Aorta (tissue), 5 donors: Measurements from ENCODE around the gene PUM1. TPM values are rescaled to one million over a fixed set of nuclear protein-coding genes. Genes with fewer than 3 reads are reported as not detected.
"Not testable (repeated sequence)": the region's sequence is repeated elsewhere in the genome, so short reads cannot be mapped to it uniquely, and the experiment has no call there.

Experiments used
- ATAC-seq: fragments of 200-7000 bp; cut with Tn5 transposase; one replicate; pipeline ENCODE4 v1.9.1; 2022; ENCODE audit warnings: moderate library complexity; ENCODE audit not compliant: low FRiP score
- DNase-seq, 2 donors: peaks; one replicate each; pipeline ENCODE4 v3.0.0-alpha.2; 2020
- H3K27ac ChIP-seq, 2 donors: one replicate each; pipeline ENCODE4 v1.5.1; 2013; ENCODE audit warnings: low read length in 2 of 2, mild to moderate bottlenecking in 2 of 2, moderate library complexity in 2 of 2, control low read depth in 1 of 2, inconsistent platforms in 1 of 2, low read depth in 1 of 2
- H3K27me3 ChIP-seq, 2 donors: one replicate each; pipeline ENCODE4 v1.6.1; 2013; ENCODE audit warnings: control low read depth in 1 of 2, low read length in 1 of 2, mild to moderate bottlenecking in 1 of 2, moderate library complexity in 1 of 2; ENCODE audit not compliant: insufficient read depth in 2 of 2, control insufficient read depth in 1 of 2
- H3K36me3 ChIP-seq, 2 donors: one replicate each; pipeline ENCODE4 v1.6.1; 2013; ENCODE audit warnings: control low read depth in 1 of 2, low read length in 1 of 2, mild to moderate bottlenecking in 1 of 2; ENCODE audit not compliant: insufficient read depth in 2 of 2, control insufficient read depth in 1 of 2
- H3K4me1 ChIP-seq, 2 donors: one replicate each; pipeline ENCODE4 v1.6.1; 2013; ENCODE audit warnings: low read length in 2 of 2, control low read depth in 1 of 2, mild to moderate bottlenecking in 1 of 2, moderate library complexity in 1 of 2; ENCODE audit not compliant: insufficient read depth in 2 of 2, control insufficient read depth in 1 of 2
- H3K4me3 ChIP-seq, 2 donors: one replicate each; pipeline ENCODE4 v1.5.1; 2013; ENCODE audit warnings: low read length in 2 of 2, control low read depth in 1 of 2, mild to moderate bottlenecking in 1 of 2
- H3K9me3 ChIP-seq: one replicate; pipeline ENCODE4 v1.6.1; 2013; ENCODE audit warnings: mild to moderate bottlenecking, low read length; ENCODE audit not compliant: control insufficient read depth
- WGBS, 2 donors: extraction: QIAGEN DNeasy Blood & Tissue Kit; methylation state at CpG; one replicate each; pipeline ENCODE4 v1.1.7; 2013; 5-methylcytosine and 5-hydroxymethylcytosine counted together
- intact Hi-C, 2 donors: fragments of 100-400 bp; cut with DNase I; formaldehyde crosslinking; loops; one replicate each; pipeline versions ENCODE4 v1.14.2 to v1.15.0; 2022
- polyA plus RNA-seq, 2 donors: library from polyadenylated mRNA; stranded (reverse); fragments of 200-250 nt; gene quantifications; one replicate each; pipeline ENCODE4 v1.2.3, GENCODE V29; 2013
- total RNA-seq, 2 donors: library from RNA; stranded (reverse); fragmentation: NEBNext Ultra II Directional; extraction: Animal tissue kit (Norgen Biotek cat#: 25700); gene quantifications; one replicate each; pipeline ENCODE4 v1.2.1, GENCODE V29; 2021
- donor health status: healthy with polysubstance abuse.
- donor health status: Bipolar disorder and iron deficiency.
- donor health status: DM: no; HTN: no; CAD: no.
- donor health status: DM: no; HTN: no; CAD: no.
- donor health status: DM: yes; HTN: yes; CAD: no.

PUM1 gene
- total and polyA plus RNA-seq, 4 donors, result 13.1 to 120 (median 63.2) TPM

- ATAC-seq (no peak), DNase-seq (no peak)
- peaks cover 0 to 3% of the 10 kb centered on the region in 2 donors for H3K4me1 ChIP-seq
- 71 to 73% methylated on average over 6 of the region's 6 CpGs for WGBS, 2 donors
- no peak overlapping the region for H3K27ac ChIP-seq
- no peaks in the 10 kb centered on the region for H3K9me3 ChIP-seq
- H3K36me3 ChIP-seq, result no peaks in the 10 kb centered on the region
- H3K27me3 ChIP-seq, result no peaks in the 10 kb centered on the region
- no peak overlapping the region for H3K4me3 ChIP-seq
- intact Hi-C loops, result no loop called here
These were observed 102.7 kb downstream of the PUM1 start for GRCh38 chr1:30962609-30963508.

DNA sequence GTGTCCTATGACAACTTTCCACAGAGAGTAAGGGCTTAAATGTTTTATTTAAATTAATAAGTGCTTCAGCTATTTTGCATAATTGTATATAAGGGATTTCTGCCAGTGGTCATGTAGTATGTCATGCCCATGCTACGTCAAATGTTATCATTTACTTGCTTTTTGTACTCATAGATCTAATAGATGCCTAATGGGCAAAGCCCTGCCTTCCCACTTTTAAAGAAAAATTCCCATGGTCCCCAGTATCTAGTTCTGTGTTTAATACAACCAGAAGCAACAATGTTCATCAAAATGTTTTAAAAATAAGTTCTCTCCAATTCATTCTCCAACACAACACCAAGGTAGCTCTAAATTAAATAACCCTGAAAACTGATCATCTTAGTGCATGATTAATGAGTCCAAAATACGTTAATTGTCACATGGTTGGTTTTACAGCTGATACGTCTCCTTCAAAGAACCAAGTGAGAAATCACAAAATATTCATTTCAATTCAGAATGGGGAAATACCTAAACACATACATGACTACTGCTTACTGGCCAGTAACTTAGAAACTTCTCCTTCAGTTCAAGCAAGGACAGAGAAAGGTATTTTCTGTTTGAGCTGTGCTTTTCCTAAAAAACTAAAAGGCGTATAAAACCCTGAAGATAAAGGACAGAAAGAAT, 107.8 kb downstream of the PUM1 start:
- Histone ChIP-seq H3K4me3 (no peak overlapping the region), H3K36me3 (peaks cover 0 to 4% of the 10 kb centered on the region in 2 donors), H3K9me3 (no peaks in the 10 kb centered on the region), H3K27ac (no peak overlapping the region), H3K27me3 (no peaks in the 10 kb centered on the region), H3K4me1 (no peaks in the 10 kb centered on the region)
- no peak for DNase-seq
- intact Hi-C loops, result no loop called here
- ATAC-seq, result no peak
- 83 to 87% methylated on average over 4 of the region's 4 CpGs for WGBS, 2 donors

DNA sequence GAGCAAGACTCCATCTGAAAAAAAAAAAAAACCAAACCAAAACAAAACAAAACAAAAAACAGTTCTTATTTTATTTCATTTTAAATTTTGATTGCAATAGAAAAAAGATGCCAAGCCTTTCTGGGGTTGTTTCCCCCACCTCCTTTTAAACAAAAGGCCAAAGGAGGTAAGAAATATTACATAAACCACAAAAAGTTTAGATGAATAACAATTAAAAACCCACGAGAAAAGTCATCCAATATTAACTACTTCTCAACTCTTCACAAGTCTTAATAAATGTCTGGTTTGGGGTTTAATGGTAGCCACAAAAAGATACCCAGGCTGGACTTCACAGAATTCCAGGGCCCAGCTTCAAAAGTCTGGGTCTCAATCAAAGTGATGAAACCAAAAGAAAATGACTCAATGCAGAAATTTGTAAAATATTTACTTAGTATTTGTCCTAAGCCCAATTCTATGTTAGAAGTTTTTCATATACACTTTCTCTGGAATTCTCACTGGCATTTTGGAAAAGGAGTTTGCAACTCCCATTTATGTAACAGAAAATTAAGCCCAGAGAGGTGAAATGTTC, 110.0 kb downstream of the PUM1 start:
- Histone ChIP-seq H3K27me3 (no peaks in the 10 kb centered on the region), H3K4me1 (no peaks in the 10 kb centered on the region), H3K36me3 (peaks cover 0 to 6% of the 10 kb centered on the region in 2 donors), H3K4me3 (no peak overlapping the region), H3K27ac (no peak overlapping the region), H3K9me3 (no peaks in the 10 kb centered on the region)
- ATAC-seq (no peak), DNase-seq (no peak)
- intact Hi-C loops, result no loop called here
- 10 to 38% methylated on average over 1 of the region's 1 CpG for WGBS, 2 donors

DNA sequence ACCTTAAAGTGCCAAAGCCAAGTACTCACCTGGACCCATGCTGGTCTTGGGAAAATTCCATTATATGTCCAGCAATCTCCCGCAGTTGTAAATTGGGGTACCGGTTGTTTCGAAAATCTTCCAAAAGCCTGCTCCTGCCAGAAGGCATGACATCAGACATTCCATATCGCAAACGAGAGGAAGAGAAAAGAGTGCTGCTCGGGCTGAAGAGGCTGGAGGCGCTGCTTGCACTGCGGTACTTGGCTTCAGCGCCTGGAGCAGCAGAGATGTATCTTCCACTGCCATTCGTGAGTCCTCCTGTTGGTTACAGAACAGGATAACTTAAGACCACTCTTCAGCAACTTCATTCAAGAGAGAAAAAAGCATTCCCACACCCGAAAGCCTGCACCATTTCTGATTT, 111.8 kb downstream of the PUM1 start:
- 77% methylated on average over 11 of the region's 11 CpGs for WGBS, 2 donors
- Histone ChIP-seq H3K9me3 (no peaks in the 10 kb centered on the region), H3K4me1 (no peaks in the 10 kb centered on the region), H3K4me3 (no peak overlapping the region), H3K27me3 (no peaks in the 10 kb centered on the region), H3K27ac (no peak overlapping the region), H3K36me3 (peaks cover 5 to 7% of the 10 kb centered on the region in 2 donors)
- ATAC-seq, result no peak
- intact Hi-C loops, result no loop called here
- DNase-seq, result no peak

GRCh38 chr1:30952098-30952497, 113.4 kb downstream of the PUM1 start:
- ATAC-seq, result no peak
- Histone ChIP-seq H3K27me3 (no peaks in the 10 kb centered on the region), H3K4me1 (no peaks in the 10 kb centered on the region), H3K36me3 (peaks cover 7 to 10% of the 10 kb centered on the region in 2 donors), H3K4me3 (no peak overlapping the region), H3K9me3 (no peaks in the 10 kb centered on the region), H3K27ac (no peak overlapping the region)
- no peak for DNase-seq
- intact Hi-C loops, result no loop called here
- WGBS, 2 donors, result 91% methylated on average over 5 of the region's 5 CpGs

- no peaks in the 10 kb centered on the region for H3K27me3 ChIP-seq
- H3K4me1 ChIP-seq, result no peaks in the 10 kb centered on the region
- H3K36me3 ChIP-seq, result peaks cover 7 to 10% of the 10 kb centered on the region in 2 donors
- no peak for DNase-seq
- no peak overlapping the region for H3K4me3 ChIP-seq
- intact Hi-C loops, result no loop called here
- no peaks in the 10 kb centered on the region for H3K9me3 ChIP-seq
- H3K27ac ChIP-seq, result no peak overlapping the region
- ATAC-seq, result no peak
- 88 to 90% methylated on average over 5 of the region's 5 CpGs for WGBS, 2 donors
These were observed 114.8 kb downstream of the PUM1 start for GRCh38 chr1:30950700-30951099.

DNA sequence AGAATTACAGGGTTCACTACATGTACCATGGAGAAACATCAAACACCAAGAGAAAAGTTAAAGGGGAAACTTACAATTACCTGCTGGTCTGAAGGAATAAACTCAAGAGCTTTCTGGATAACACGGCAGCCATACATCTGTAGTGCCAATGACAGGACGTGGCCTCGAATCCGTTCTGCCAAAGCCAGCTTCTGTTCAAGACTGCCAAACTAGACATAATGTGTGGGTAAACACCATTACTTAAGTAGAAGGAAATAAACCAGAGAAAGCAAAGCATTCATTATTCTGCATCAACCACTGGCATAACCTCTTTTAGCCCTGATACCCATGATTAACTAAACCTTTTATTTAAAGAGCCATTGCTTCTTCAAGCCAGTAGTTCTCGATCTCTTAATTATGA, 115.5 kb downstream of the PUM1 start:
- Histone ChIP-seq H3K4me3 (no peak overlapping the region), H3K4me1 (no peaks in the 10 kb centered on the region), H3K27me3 (no peaks in the 10 kb centered on the region), H3K36me3 (peaks cover 10% of the 10 kb centered on the region in 2 donors), H3K27ac (no peak overlapping the region), H3K9me3 (no peaks in the 10 kb centered on the region)
- intact Hi-C loops, result no loop called here
- ATAC-seq, result no peak
- DNase-seq, result no peak
- WGBS, 2 donors, result 89 to 91% methylated on average over 5 of the region's 5 CpGs

- H3K4me3 ChIP-seq, H3K4me1 ChIP-seq, ATAC-seq, H3K27ac ChIP-seq, DNase-seq, H3K9me3 ChIP-seq, H3K27me3 ChIP-seq, intact Hi-C loops: not testable (repeated sequence)
- no CpG with 5 or more reads among the region's 1 CpG for WGBS, 2 donors
- H3K36me3 ChIP-seq, result peaks cover 11 to 12% of the 10 kb centered on the region in 2 donors
These were observed 116.1 kb downstream of the PUM1 start for GRCh38 chr1:30949487-30949838.
